Bronchial epithelial cell (primary cell): Measurements from ENCODE around the gene PCYT2. TPM values are rescaled to one million over a fixed set of nuclear protein-coding genes. Genes with fewer than 3 reads are reported as not detected.

Experiments used
- DNase-seq: peaks from one replicate; pipeline ENCODE4 v3.0.0-alpha.2; 2010; ENCODE audit warnings: low read depth
- FAIRE-seq: peaks from 2 replicates; lab custom pipeline; 2011; peaks lifted over from hg19 to GRCh38; lab: Jason Lieb, UNC
- H3K27me3 ChIP-seq: 2 replicates; pipeline ENCODE4 v1.5.1; 2011; ENCODE audit warnings: low read length; ENCODE audit not compliant: control insufficient read depth, insufficient read depth
- H3K36me3 ChIP-seq: 2 replicates; pipeline ENCODE4 v1.5.1; 2011; ENCODE audit warnings: low read length; ENCODE audit not compliant: control insufficient read depth, insufficient read depth
- H3K4me3 ChIP-seq: 2 replicates; pipeline ENCODE4 v1.5.1; 2011; ENCODE audit warnings: mild to moderate bottlenecking, low read depth, low read length, control low read depth
- CTCF ChIP-seq: IDR thresholded peaks from 2 replicates; pipeline ENCODE4 v1.5.1; 2011; ENCODE audit warnings: mild to moderate bottlenecking, moderate library complexity, low read length, control low read depth, inconsistent platforms; ENCODE audit not compliant: insufficient read depth, severe bottlenecking
- total RNA-seq: library from RNA; depleted of rRNA; stranded (reverse); fragments of >200 nt; gene quantifications from 2 replicates; pipeline ENCODE4 v1.2.1, GENCODE V29; 2014

PCYT2 gene
- total RNA-seq, 1 donor from 2014 or later: 29.5 TPM

DNA sequence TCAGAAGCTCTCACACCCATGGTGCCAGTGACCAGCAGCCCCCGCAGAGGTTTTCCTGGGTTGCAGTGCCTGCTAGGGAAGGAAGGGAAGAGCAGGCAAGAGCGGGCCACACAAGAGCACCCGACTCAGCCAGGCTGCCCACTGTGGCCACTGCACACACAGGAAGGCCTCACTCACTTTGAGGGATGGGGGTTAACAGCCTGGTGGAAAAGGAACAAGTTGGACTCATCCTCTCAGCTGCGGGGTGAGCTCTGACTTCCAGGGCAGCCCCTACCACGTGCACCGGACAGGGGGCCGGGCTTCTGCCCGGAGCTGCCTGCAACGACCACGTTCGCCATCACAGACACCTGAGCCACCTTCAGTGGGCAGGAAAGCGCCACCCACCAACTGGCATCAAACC lies 59.0 kb downstream of the PCYT2 start:
- DNase-seq (no peak), FAIRE-seq (no peak)
- Histone ChIP-seq H3K27me3 (no peaks in the 10 kb centered on the region), H3K36me3 (peaks cover 34% of the 10 kb centered on the region), H3K4me3 (no peak overlapping the region)
- TF ChIP-seq CTCF: no peak

- FAIRE-seq (no peak), DNase-seq (no peak)
- no peak overlapping the region for H3K4me3 ChIP-seq
- peaks cover 41% of the 10 kb centered on the region for H3K36me3 ChIP-seq
- no peak for TF ChIP-seq CTCF
- no peaks in the 10 kb centered on the region for H3K27me3 ChIP-seq
Measured at GRCh38 chr17:81851423-81851822, 59.8 kb downstream of the PCYT2 start.

Other genes starting within 250 kb of the PCYT2 start
- gene OXLD1, start 244.8 kb downstream of the PCYT2 start, total RNA-seq: 47.7 and 73.7 TPM in 2 replicates
- 6.8 and 10.2 TPM in 2 replicates for gene CCDC137, start 244.7 kb downstream of the PCYT2 start, total RNA-seq
- 23.0 and 25.8 TPM in 2 replicates for gene ARL16, start 227.6 kb downstream of the PCYT2 start, total RNA-seq
- 77.7 and 84.4 TPM in 2 replicates for gene HGS, start 227.4 kb downstream of the PCYT2 start, total RNA-seq
- 11.6 and 13.6 TPM in 2 replicates for gene MRPL12, start 208.0 kb downstream of the PCYT2 start, total RNA-seq
- gene SLC25A10, start 199.1 kb downstream of the PCYT2 start, total RNA-seq: 20.3 and 21.1 TPM in 2 replicates
- gene GCGR, start 107.2 kb downstream of the PCYT2 start, total RNA-seq: not detected in 2 replicates
- 25.8 and 32.6 TPM in 2 replicates for gene MCRIP1, start 78.1 kb downstream of the PCYT2 start, total RNA-seq
- gene PPP1R27, start 76.3 kb downstream of the PCYT2 start, total RNA-seq: 0.13 TPM in 1 of 2 replicates, not detected in the other
- 673 and 821 TPM in 2 replicates for gene P4HB, start 50.9 kb downstream of the PCYT2 start, total RNA-seq
- 57.4 and 67.0 TPM in 2 replicates for gene ARHGDIA, start 40.1 kb downstream of the PCYT2 start, total RNA-seq
- 105 and 145 TPM in 2 replicates for gene ALYREF, start 19.8 kb downstream of the PCYT2 start, total RNA-seq
- gene ANAPC11, start 19.7 kb downstream of the PCYT2 start, total RNA-seq: 237 and 251 TPM in 2 replicates
- 0.26 and 0.51 TPM in 2 replicates for gene NPB, start 9.2 kb downstream of the PCYT2 start, total RNA-seq
- gene SIRT7, start 6.8 kb upstream of the PCYT2 start, total RNA-seq: 48.4 and 62.2 TPM in 2 replicates
- gene MAFG, start 16.3 kb upstream of the PCYT2 start, total RNA-seq: 16.8 and 19.6 TPM in 2 replicates
- gene PYCR1, start 25.9 kb upstream of the PCYT2 start, total RNA-seq: 152 and 178 TPM in 2 replicates
- gene MYADML2, start 35.8 kb upstream of the PCYT2 start, total RNA-seq: not detected in 2 replicates
- gene NOTUM, start 49.8 kb upstream of the PCYT2 start, total RNA-seq: 0.13 TPM in 1 of 2 replicates, not detected in the other
- gene ASPSCR1, start 66.2 kb upstream of the PCYT2 start, total RNA-seq: 22.6 and 32.1 TPM in 2 replicates
- 33.8 and 38.7 TPM in 2 replicates for gene CENPX, start 111.5 kb upstream of the PCYT2 start, total RNA-seq
- gene LRRC45, start 111.9 kb upstream of the PCYT2 start, total RNA-seq: 6.1 and 8.4 TPM in 2 replicates
- gene RAC3, start 120.3 kb upstream of the PCYT2 start, total RNA-seq: 18.7 and 25.2 TPM in 2 replicates
- gene DCXR, start 126.3 kb upstream of the PCYT2 start, total RNA-seq: 83.3 and 87.9 TPM in 2 replicates
- gene RFNG, start 140.4 kb upstream of the PCYT2 start, total RNA-seq: 26.3 and 38.7 TPM in 2 replicates
- 83.7 and 117 TPM in 2 replicates for gene GPS1, start 140.5 kb upstream of the PCYT2 start, total RNA-seq
- gene DUS1L, start 154.4 kb upstream of the PCYT2 start, total RNA-seq: 122 and 125 TPM in 2 replicates
- gene FASN, start 186.8 kb upstream of the PCYT2 start, total RNA-seq: 37.1 and 38.5 TPM in 2 replicates